Measurements from ENCODE around the gene ARID1B.

ARID1B gene

GRCh38 chr6:157253699-157254098, 476.5 kb downstream of the ARID1B start:
- no peak for DNase-seq (ENCODE audit: low read depth)
- no peak overlapping the region for H3K4me3 ChIP-seq (ENCODE audit: low read depth, low read length)
- TF ChIP-seq CTCF (conservative IDR thresholded peaks at IDR 0.05; ENCODE audit: low read depth, low read length), result no peak

GRCh38 chr6:157254538-157254937, 477.4 kb downstream of the ARID1B start:
- H3K4me3 ChIP-seq (ENCODE audit: low read depth, low read length), result no peak overlapping the region
- no peak for DNase-seq (ENCODE audit: low read depth)
- no peak for TF ChIP-seq CTCF (conservative IDR thresholded peaks at IDR 0.05; ENCODE audit: low read depth, low read length)

- no peak for DNase-seq (ENCODE audit: low read depth)
- TF ChIP-seq CTCF (conservative IDR thresholded peaks at IDR 0.05; ENCODE audit: low read depth, low read length), result no peak
- H3K4me3 ChIP-seq (ENCODE audit: low read depth, low read length), result no peak overlapping the region
Observed at GRCh38 chr6:157255079-157255478, 477.9 kb downstream of the ARID1B start.

- no peak overlapping the region for H3K4me3 ChIP-seq (ENCODE audit: low read depth, low read length)
- no peak for TF ChIP-seq CTCF (conservative IDR thresholded peaks at IDR 0.05; ENCODE audit: low read depth, low read length)
- no peak for DNase-seq (ENCODE audit: low read depth)
Observed at GRCh38 chr6:157258878-157259277, 481.7 kb downstream of the ARID1B start.

GRCh38 chr6:157259443-157259842, 482.3 kb downstream of the ARID1B start:
- no peak overlapping the region for H3K4me3 ChIP-seq (ENCODE audit: low read depth, low read length)
- no peak for DNase-seq (ENCODE audit: low read depth)
- TF ChIP-seq CTCF (conservative IDR thresholded peaks at IDR 0.05; ENCODE audit: low read depth, low read length), result no peak

Data from choroid plexus epithelial cell (primary cell).